ENCODE data around the gene TSHZ2.

DNA sequence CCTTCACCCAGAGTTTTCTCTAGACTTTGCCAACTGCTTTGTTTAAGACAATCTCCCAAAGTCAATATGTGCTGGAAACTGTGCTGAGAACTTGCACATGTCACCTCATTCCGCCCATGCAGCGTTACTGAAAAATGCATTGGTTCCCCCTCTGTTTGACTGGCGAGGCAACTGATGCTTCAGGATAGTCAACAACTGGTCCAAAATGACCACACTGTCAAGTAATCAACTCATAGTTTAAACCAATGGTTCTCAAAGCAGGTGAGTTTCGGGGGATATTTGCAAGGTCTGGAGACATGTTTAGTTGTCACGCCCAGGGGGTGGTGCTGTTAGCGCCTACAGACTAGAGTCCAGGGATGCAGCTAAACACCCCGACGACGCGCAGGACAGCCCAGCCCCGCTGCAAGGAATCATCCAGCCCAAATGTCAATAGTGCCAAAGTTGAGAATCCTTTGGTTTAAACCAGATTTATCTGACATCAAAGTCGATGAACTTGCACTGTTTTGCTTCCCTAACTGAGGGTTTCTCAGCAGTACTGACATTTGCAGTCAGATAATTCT is 451.5 kb downstream of the TSHZ2 start:
- TF ChIP-seq, protein P1, sequence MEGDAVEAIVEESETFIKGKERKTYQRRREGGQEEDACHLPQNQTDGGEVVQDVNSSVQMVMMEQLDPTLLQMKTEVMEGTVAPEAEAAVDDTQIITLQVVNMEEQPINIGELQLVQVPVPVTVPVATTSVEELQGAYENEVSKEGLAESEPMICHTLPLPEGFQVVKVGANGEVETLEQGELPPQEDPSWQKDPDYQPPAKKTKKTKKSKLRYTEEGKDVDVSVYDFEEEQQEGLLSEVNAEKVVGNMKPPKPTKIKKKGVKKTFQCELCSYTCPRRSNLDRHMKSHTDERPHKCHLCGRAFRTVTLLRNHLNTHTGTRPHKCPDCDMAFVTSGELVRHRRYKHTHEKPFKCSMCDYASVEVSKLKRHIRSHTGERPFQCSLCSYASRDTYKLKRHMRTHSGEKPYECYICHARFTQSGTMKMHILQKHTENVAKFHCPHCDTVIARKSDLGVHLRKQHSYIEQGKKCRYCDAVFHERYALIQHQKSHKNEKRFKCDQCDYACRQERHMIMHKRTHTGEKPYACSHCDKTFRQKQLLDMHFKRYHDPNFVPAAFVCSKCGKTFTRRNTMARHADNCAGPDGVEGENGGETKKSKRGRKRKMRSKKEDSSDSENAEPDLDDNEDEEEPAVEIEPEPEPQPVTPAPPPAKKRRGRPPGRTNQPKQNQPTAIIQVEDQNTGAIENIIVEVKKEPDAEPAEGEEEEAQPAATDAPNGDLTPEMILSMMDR (IDR thresholded peaks at IDR 0.05), result no peak
- TF ChIP-seq EZH2 (IDR thresholded peaks at IDR 0.05; ENCODE audit: borderline replicate concordance, insufficient read depth, low read depth, low read length, poor library complexity, severe bottlenecking), result no peak
